ENCODE results near the gene BEST1.

The BEST1 gene

GRCh38 chr11:61975638-61976419, 25.7 kb downstream of the BEST1 start:
- TF ChIP-seq MYC (IDR thresholded peaks at IDR 0.05; ENCODE audit: low read depth, low read length) = no peak
- no peak for TF ChIP-seq CTCF (IDR thresholded peaks at IDR 0.05; ENCODE audit: low read depth, low read length)
- no peak for TF ChIP-seq POLR2A (IDR thresholded peaks at IDR 0.05; ENCODE audit: extremely low read depth, insufficient read length)
- TF ChIP-seq MAX (IDR thresholded peaks at IDR 0.05; ENCODE audit: low read depth, low read length) = no peak
- H3K4me3 ChIP-seq (ENCODE audit: low read depth, low read length) = no peak overlapping the region
- DNase-seq (ENCODE audit: low read depth) = peak; percentile 39

- H3K4me3 ChIP-seq (ENCODE audit: low read depth, low read length) = no peak overlapping the region
- no peak for DNase-seq (ENCODE audit: low read depth)
- TF ChIP-seq POLR2A (IDR thresholded peaks at IDR 0.05; ENCODE audit: extremely low read depth, insufficient read length) (no peak), CTCF (IDR thresholded peaks at IDR 0.05; ENCODE audit: low read depth, low read length) (no peak), MAX (IDR thresholded peaks at IDR 0.05; ENCODE audit: low read depth, low read length) (no peak), MYC (IDR thresholded peaks at IDR 0.05; ENCODE audit: low read depth, low read length) (no peak)
Measured at GRCh38 chr11:61976420-61976800, 26.3 kb downstream of the BEST1 start.

GRCh38 chr11:61976813-61977475, 26.8 kb downstream of the BEST1 start:
- no peak for TF ChIP-seq POLR2A (IDR thresholded peaks at IDR 0.05; ENCODE audit: extremely low read depth, insufficient read length)
- no peak for TF ChIP-seq MAX (IDR thresholded peaks at IDR 0.05; ENCODE audit: low read depth, low read length)
- TF ChIP-seq MYC (IDR thresholded peaks at IDR 0.05; ENCODE audit: low read depth, low read length) = no peak
- no peak for TF ChIP-seq CTCF (IDR thresholded peaks at IDR 0.05; ENCODE audit: low read depth, low read length)
- DNase-seq (ENCODE audit: low read depth) = no peak
- H3K4me3 ChIP-seq (ENCODE audit: low read depth, low read length) = no peak overlapping the region

GRCh38 chr11:61978703-61979661, 28.8 kb downstream of the BEST1 start:
- DNase-seq (ENCODE audit: low read depth) = no peak
- TF ChIP-seq CTCF (IDR thresholded peaks at IDR 0.05; ENCODE audit: low read depth, low read length) = no peak
- H3K4me3 ChIP-seq (ENCODE audit: low read depth, low read length) = no peak overlapping the region

GRCh38 chr11:61980783-61981541, 30.8 kb downstream of the BEST1 start:
- TF ChIP-seq MAX (IDR thresholded peaks at IDR 0.05; ENCODE audit: low read depth, low read length) (no peak), MYC (IDR thresholded peaks at IDR 0.05; ENCODE audit: low read depth, low read length) (no peak), POLR2A (IDR thresholded peaks at IDR 0.05; ENCODE audit: extremely low read depth, insufficient read length) (no peak), CTCF (IDR thresholded peaks at IDR 0.05; ENCODE audit: low read depth, low read length) (no peak)
- H3K4me3 ChIP-seq (ENCODE audit: low read depth, low read length) = no peak overlapping the region
- no peak for DNase-seq (ENCODE audit: low read depth)

Measured in NB4 (cell line).